NCI-H1694 (cell line): ENCODE results near the gene OVAAL.

ENCODE experiments used
- DNase-seq: peaks from one replicate; lab custom pipeline; 2025; lab: John Stamatoyannopoulos, UW

Gene OVAAL

GRCh38 chr1:180606155-180606554, 47.4 kb downstream of the OVAAL start:
- no peak for DNase-seq

- no peak for DNase-seq
Measured at GRCh38 chr1:180609643-180610555, 51.1 kb downstream of the OVAAL start.

GRCh38 chr1:180610556-180611015, 51.8 kb downstream of the OVAAL start:
- DNase-seq, result no peak

- no peak for DNase-seq
Measured at GRCh38 chr1:180611016-180611930, 52.5 kb downstream of the OVAAL start.

DNA sequence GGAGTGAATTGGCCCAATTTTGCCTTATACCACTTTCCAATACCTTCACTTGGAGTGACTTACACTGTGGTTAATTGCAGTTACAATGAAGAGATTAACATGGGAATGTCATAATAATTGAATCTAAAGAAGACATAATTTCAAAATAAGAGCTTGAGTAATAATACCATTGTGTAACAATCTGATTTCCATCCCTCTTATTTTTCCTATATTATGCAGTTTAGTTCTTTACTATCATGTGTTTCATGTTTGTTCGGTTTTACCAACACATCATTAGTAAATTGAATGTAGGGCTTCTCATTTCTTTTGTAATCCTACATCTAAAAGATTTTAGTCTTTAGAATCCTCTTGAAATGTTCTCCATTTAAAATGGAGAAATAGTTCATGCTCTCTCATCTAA, 53.9 kb downstream of the OVAAL start:
- no peak for DNase-seq

DNA sequence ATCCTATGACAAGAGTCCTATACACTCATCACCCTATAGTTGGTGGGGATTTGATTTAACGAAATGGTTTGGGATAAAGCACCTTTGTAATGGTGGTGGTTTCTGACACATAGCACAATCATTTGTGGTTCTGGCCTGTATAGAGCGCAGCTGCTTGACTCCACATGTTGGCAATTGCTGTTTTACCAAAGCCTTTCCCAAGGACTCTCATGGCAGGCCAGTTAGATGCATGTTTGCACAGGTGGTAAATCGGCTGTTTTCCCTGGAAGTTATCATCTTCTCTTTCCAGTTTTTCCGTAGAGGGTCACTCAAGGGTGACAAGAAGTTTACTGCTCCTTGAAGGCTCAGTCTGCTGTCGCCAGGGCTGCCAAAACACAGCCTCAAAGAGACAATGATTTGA, 56.0 kb downstream of the OVAAL start:
- no peak for DNase-seq

DNA sequence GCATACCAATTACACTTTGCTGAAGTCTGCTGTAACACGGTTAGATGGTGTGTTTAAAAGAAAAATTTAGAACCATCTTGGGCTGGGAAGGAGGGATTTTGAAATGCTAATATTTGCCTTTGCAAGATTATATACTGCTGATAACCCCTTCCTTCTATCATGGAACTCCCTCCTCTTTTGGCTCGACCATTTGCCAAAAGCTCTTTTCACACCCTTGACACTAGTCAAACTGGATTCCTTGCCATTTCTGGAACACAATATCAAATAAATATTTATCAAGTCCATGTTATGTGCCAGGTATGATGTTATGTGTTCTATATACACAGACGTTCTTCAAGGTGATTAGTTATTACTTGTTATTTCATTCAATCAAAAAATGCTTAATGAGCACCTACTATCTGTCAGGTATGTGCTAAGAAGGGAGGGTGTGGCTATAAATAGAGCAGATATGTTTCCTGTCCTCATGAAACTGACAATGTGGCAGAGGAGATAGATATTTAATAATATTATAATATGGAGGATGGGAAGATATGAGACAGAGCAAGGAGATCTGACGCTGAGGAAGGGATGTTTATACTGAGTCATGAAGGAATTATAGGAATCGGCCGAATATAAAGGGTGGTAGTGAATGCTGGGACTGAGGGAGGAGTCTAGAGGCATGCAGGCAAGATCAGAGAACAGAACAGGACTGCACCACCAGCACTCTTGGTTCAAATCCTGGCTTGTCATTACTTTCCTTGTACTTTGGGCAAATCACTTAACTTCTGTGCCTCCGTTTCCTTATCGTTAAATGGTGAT, 56.9 kb downstream of the OVAAL start:
- DNase-seq, result no peak
